Measurements from ENCODE around the gene KPNA6. TPM values are rescaled to one million over a fixed set of nuclear protein-coding genes. Genes with fewer than 3 reads are reported as not detected.

KPNA6 gene
- total RNA-seq, 1 experiment from 2014 or later = 45.8 TPM

DNA sequence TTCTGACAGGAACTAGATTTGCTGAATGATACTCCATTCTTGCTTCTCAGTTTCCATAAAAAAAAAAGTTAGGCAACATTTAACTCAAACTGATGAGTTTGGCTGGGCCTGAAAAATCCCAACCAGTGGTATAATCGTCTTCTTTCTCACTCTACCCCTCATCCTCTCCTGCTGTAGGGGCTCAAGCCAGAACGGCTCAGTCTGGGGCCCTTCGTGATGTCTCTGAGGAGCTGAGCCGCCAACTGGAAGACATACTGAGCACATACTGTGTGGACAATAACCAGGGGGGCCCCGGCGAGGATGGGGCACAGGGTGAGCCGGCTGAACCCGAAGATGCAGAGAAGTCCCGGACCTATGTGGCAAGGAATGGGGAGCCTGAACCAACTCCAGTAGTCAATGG, 73.2 kb downstream of the KPNA6 start:
- H4K20me1 ChIP-seq (ENCODE audit: low read length) = peaks cover 12% of the 10 kb centered on the region; the same call in 1 of the 2 replicates
- DNase-seq = no peak
- H3K27ac ChIP-seq (ENCODE audit: low read length) = no peak overlapping the region

DNA sequence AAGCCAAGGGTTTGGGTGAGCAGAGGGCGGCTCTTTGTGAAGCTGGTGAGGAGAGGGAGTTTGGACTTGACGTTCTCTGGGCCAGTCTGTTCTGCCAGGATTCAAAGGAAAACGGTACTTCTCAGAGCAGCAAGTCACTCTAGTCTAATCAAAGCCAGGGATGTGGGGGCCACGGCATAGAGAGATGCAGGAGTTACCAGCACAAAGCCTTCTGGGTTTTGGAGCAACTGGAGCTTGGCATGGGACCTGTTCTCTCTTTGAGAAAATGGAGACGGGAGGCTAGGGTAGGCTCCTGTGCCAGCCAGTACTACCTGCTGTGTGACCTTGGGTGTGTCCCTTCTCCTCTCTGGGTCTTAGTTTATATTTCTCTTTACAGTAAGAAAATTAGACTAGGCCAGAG, 73.7 kb downstream of the KPNA6 start:
- no peaks in the 10 kb centered on the region for H3K27me3 ChIP-seq (ENCODE audit: low read length)
- H4K20me1 ChIP-seq (ENCODE audit: low read length) = peaks cover 12% of the 10 kb centered on the region; the same call in 1 of the 2 replicates
- peak overlapping the region; percentile 95 for H3K4me3 ChIP-seq (ENCODE audit: low read length)
- no peak overlapping the region for H2AFZ ChIP-seq (ENCODE audit: low read length)
- H3K9ac ChIP-seq (ENCODE audit: low read length) = no peak overlapping the region
- ChIA-PET CTCF (no interaction called here), POLR2A (ENCODE audit: unreplicated experiment) (no interaction called here)
- no peaks in the 10 kb centered on the region for H3K9me2 ChIP-seq (replicated peaks; ENCODE audit: low read length)
- no peak overlapping the region for H3K27ac ChIP-seq (ENCODE audit: low read length)
- no peak for ATAC-seq
- no peak for DNase-seq
- BruUV-seq (replicated peaks) = no TSS peak
- peaks cover 29% of the 10 kb centered on the region for H3K36me3 ChIP-seq (ENCODE audit: low read depth, low read length)
- H3F3A ChIP-seq (ENCODE audit: low read length, unreplicated experiment) = no peaks in the 10 kb centered on the region
- H3K79me2 ChIP-seq (ENCODE audit: low read length) = peaks cover 62% of the 10 kb centered on the region
- no peaks in the 10 kb centered on the region for H3K9me3 ChIP-seq (ENCODE audit: low read length)
- intact Hi-C loops (cut with micrococcal nuclease) = loop anchor here (2.0 kb wide), 1 partner anchor 19 kb away; the partner anchor contains the start of gene CCDC28B
- peak overlapping the region; percentile 86 for H3K4me2 ChIP-seq (ENCODE audit: low read length)
- no peak for TF ChIP-seq EZH2 (IDR thresholded peaks at IDR 0.05; ENCODE audit: low read length, unreplicated experiment)
- no peak for TF ChIP-seq CTCF (conservative IDR thresholded peaks at IDR 0.05; ENCODE audit: low read depth, low read length)
- no peak for TF ChIP-seq EZH2phosphoT487 (IDR thresholded peaks at IDR 0.05; ENCODE audit: borderline replicate concordance, low read length)
- H3K4me1 ChIP-seq (ENCODE audit: insufficient read depth, low read length) = peaks cover 18% of the 10 kb centered on the region

More for the DNA sequence above, 73.2 kb downstream of the KPNA6 start:
- BruUV-seq (replicated peaks) = no TSS peak
- H3K36me3 ChIP-seq (ENCODE audit: low read depth, low read length) = peaks cover 26% of the 10 kb centered on the region
- peak overlapping the region; percentile 95 for H3K4me3 ChIP-seq (ENCODE audit: low read length)
- ATAC-seq = no peak
- TF ChIP-seq EZH2 (IDR thresholded peaks at IDR 0.05; ENCODE audit: low read length, unreplicated experiment) (no peak), CTCF (conservative IDR thresholded peaks at IDR 0.05; ENCODE audit: low read depth, low read length) (no peak), EZH2phosphoT487 (IDR thresholded peaks at IDR 0.05; ENCODE audit: borderline replicate concordance, low read length) (no peak)
- H3K4me1 ChIP-seq (ENCODE audit: insufficient read depth, low read length) = peaks cover 18% of the 10 kb centered on the region
- H3K9ac ChIP-seq (ENCODE audit: low read length) = peak overlapping the region; percentile 95; the same call in 1 of the 2 replicates
- H3K79me2 ChIP-seq (ENCODE audit: low read length) = peaks cover 57% of the 10 kb centered on the region
- CTCF ChIA-PET = interaction anchor here (0.6 kb wide), 1 partner anchor 43 kb away, joined by 8 read pairs; no protein-coding TSS in a partner anchor
- H2AFZ ChIP-seq (ENCODE audit: low read length) = no peak overlapping the region
- no peaks in the 10 kb centered on the region for H3K27me3 ChIP-seq (ENCODE audit: low read length)
- POLR2A ChIA-PET (ENCODE audit: unreplicated experiment) = no interaction called here
- intact Hi-C loops (cut with micrococcal nuclease) = loop anchor here (2.0 kb wide), 1 partner anchor 20 kb away; the partner anchor contains the start of gene CCDC28B
- no peaks in the 10 kb centered on the region for H3K9me2 ChIP-seq (replicated peaks; ENCODE audit: low read length)
- no peaks in the 10 kb centered on the region for H3F3A ChIP-seq (ENCODE audit: low read length, unreplicated experiment)
- no peaks in the 10 kb centered on the region for H3K9me3 ChIP-seq (ENCODE audit: low read length)
- peak overlapping the region; percentile 86 for H3K4me2 ChIP-seq (ENCODE audit: low read length)

GRCh38 chr1:32182060-32182459, 74.2 kb downstream of the KPNA6 start:
- Histone ChIP-seq H3K4me2 (ENCODE audit: low read length) (peak overlapping the region; percentile 86), H3K79me2 (ENCODE audit: low read length) (peaks cover 67% of the 10 kb centered on the region), H3K27me3 (ENCODE audit: low read length) (no peaks in the 10 kb centered on the region), H3F3A (ENCODE audit: low read length, unreplicated experiment) (no peaks in the 10 kb centered on the region), H3K9ac (ENCODE audit: low read length) (no peak overlapping the region), H3K36me3 (ENCODE audit: low read depth, low read length) (peaks cover 33% of the 10 kb centered on the region), H3K9me2 (replicated peaks; ENCODE audit: low read length) (no peaks in the 10 kb centered on the region), H3K27ac (ENCODE audit: low read length) (no peak overlapping the region), H4K20me1 (ENCODE audit: low read length) (peaks cover 12% of the 10 kb centered on the region; the same call in 1 of the 2 replicates), H3K9me3 (ENCODE audit: low read length) (no peaks in the 10 kb centered on the region), H3K4me3 (ENCODE audit: low read length) (no peak overlapping the region), H2AFZ (ENCODE audit: low read length) (no peak overlapping the region), H3K4me1 (ENCODE audit: insufficient read depth, low read length) (peaks cover 18% of the 10 kb centered on the region)
- intact Hi-C loops (cut with micrococcal nuclease) = no loop called here
- CTCF ChIA-PET = no interaction called here
- BruUV-seq (replicated peaks) = no TSS peak
- TF ChIP-seq EZH2phosphoT487 (IDR thresholded peaks at IDR 0.05; ENCODE audit: borderline replicate concordance, low read length) (no peak), EZH2 (IDR thresholded peaks at IDR 0.05; ENCODE audit: low read length, unreplicated experiment) (no peak), CTCF (conservative IDR thresholded peaks at IDR 0.05; ENCODE audit: low read depth, low read length) (no peak)
- DNase-seq = no peak
- no peak for ATAC-seq
- POLR2A ChIA-PET (ENCODE audit: unreplicated experiment) = no interaction called here
